AG04449 (cell line): ENCODE data around the gene SNTB2.
"Not testable (repeated sequence)": the region's sequence is repeated elsewhere in the genome, so short reads cannot be mapped to it uniquely, and the experiment has no call there.

Experiments
- CTCF ChIA-PET: fragments of 350-600 bp; formaldehyde crosslinking; extraction: SDS; loops from one replicate; lab custom pipeline; 2021; ENCODE audit warnings: antibody characterized with exemption; lab: Yijun Ruan, JAX
- POLR2A ChIA-PET: fragments of 400-600, 350-600 bp; formaldehyde crosslinking; extraction: SDS; loops from one replicate; lab custom pipeline; 2020; ENCODE audit warnings: antibody characterized with exemption, inconsistent platforms; lab: Yijun Ruan, JAX
- DNase-seq: peaks from one replicate; pipeline ENCODE4 v3.0.0-alpha.2; 2010; ENCODE audit warnings: low read depth, low spot score
- H3K4me3 ChIP-seq: 2 replicates; pipeline ENCODE4 v1.5.1; 2011; ENCODE audit warnings: low read depth, mild to moderate bottlenecking, control low read depth, low read length
- TF ChIP-seq, protein P1 (sequence below): IDR thresholded peaks from one replicate; pipeline ENCODE4 v1.5.1; 2011; ENCODE audit warnings: mild to moderate bottlenecking, moderate library complexity, low read length, control low read depth, inconsistent platforms; ENCODE audit not compliant: insufficient read depth; ENCODE audit errors: missing control alignments

The SNTB2 gene

DNA sequence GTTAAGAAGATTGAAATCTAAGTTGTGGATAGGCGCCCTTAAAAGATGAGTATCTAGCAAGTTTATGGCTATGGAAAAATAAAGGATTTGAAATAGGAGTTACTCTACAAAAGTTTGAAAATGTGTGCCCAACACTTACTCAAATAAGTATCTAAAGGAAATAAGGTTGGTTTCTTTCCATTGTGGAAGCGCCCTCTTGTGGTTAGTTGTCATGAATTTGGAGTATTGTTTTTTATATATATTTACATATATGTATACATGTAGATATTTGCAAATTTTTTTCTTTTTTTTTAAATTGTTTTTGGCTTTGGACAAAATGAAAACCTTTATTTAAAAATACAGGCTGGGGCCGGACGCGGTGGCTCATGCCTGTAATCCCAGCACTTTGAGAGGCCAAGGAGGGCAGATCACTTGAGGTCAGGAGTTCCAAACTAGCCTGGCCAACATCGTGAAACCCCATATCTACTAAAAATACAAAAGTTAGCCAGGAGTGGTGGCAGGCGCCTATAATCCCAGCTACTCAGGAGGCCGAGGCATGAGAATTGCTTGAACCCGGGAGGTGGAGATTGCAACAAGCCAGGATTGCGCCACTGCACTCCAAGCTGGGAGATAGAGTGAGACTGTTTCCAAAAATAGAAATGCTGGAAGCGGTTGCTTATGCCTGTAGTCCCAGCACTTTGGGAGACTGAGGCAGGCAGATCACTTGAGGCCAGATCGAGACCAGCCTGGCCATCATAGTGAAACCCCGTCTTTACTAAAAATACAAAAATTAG lies 100.2 kb downstream of the SNTB2 start:
- TF ChIP-seq, protein P1, sequence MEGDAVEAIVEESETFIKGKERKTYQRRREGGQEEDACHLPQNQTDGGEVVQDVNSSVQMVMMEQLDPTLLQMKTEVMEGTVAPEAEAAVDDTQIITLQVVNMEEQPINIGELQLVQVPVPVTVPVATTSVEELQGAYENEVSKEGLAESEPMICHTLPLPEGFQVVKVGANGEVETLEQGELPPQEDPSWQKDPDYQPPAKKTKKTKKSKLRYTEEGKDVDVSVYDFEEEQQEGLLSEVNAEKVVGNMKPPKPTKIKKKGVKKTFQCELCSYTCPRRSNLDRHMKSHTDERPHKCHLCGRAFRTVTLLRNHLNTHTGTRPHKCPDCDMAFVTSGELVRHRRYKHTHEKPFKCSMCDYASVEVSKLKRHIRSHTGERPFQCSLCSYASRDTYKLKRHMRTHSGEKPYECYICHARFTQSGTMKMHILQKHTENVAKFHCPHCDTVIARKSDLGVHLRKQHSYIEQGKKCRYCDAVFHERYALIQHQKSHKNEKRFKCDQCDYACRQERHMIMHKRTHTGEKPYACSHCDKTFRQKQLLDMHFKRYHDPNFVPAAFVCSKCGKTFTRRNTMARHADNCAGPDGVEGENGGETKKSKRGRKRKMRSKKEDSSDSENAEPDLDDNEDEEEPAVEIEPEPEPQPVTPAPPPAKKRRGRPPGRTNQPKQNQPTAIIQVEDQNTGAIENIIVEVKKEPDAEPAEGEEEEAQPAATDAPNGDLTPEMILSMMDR: peak; percentile 13
- no peak for DNase-seq
- no peak overlapping the region for H3K4me3 ChIP-seq
- ChIA-PET POLR2A (no interaction called here), CTCF (interaction anchor here (0.6 to 8.2 kb wide), 26 partner anchors 9 to 385 kb away, joined by 3 to 201 read pairs (median 4); partner anchors contain the start of genes CHTF8, SNTB2 and UTP4)

DNA sequence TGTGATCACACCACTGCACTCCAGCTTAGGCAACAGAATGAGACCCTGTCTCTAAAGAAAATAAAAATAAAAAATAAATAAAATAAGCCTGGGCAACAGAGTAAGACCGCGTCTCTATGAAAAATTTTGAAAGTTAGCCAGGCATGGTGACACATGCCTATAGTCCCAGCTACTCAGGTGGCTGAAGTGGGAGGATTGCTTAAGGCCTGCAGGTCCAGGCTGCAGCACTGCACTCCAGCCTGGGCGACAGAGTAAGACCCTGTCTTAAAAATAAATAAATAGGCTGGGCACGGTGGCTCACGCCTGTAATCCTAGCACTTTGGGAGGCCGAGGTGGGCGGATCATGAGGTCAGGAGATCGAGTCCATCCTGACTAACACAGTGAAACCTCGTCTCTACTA lies 104.7 kb downstream of the SNTB2 start:
- H3K4me3 ChIP-seq, POLR2A ChIA-PET, DNase-seq: not testable (repeated sequence)
- CTCF ChIA-PET: interaction anchor here (0.7 to 1.5 kb wide), 4 partner anchors 19 to 139 kb away, joined by 3 to 5 read pairs (median 3); partner anchors contain the start of gene SNTB2

DNA sequence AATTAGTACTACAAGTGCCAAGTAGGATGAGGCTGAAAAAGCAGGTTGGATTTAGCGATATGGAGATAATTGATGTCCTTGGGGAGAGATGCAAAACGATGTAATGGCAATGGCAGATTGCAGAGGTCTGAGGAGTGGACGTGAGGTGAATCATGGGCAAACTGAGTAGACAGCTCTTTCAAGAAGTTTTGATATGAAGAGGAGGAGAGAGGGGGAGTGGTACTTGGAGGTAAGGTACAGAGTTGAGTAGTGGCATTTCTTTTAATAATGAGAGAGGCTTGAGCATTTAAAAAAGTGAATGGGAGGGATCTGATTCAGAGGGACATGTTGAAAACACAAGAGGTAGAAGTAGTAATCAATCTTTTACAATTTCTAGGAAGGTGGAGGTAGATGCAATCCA lies 106.4 kb downstream of the SNTB2 start:
- TF ChIP-seq, protein P1: no peak
- H3K4me3 ChIP-seq: no peak overlapping the region
- no peak for DNase-seq
- CTCF ChIA-PET: interaction anchor here (1.1 kb wide), 1 partner anchor 143 kb away, joined by 7 read pairs; no protein-coding TSS in a partner anchor
- POLR2A ChIA-PET: no interaction called here

DNA sequence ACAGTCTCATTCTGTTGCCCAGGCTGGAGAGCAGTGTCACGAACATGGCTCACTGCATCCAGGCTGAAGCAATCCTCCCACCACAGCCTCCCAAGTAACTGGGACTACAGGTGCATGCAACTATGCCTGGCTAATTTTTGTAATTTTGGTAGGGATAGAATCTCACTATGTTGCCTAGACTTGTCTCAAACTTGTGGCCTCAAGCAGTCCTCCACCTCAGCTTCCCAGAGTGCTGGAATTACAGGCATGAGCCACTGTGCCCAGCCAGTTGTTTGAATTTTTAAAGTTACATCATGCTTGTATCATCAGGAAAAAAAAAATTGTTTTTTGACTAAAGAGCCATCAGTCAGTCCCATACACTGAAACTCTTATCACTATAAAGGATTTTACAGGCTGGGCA lies 107.1 kb downstream of the SNTB2 start:
- POLR2A ChIA-PET: no interaction called here
- CTCF ChIA-PET: interaction anchor here (2.4 kb wide), 1 partner anchor 144 kb away, joined by 8 read pairs; no protein-coding TSS in a partner anchor
- TF ChIP-seq, protein P1: no peak
- no peak for DNase-seq
- no peak overlapping the region for H3K4me3 ChIP-seq

DNA sequence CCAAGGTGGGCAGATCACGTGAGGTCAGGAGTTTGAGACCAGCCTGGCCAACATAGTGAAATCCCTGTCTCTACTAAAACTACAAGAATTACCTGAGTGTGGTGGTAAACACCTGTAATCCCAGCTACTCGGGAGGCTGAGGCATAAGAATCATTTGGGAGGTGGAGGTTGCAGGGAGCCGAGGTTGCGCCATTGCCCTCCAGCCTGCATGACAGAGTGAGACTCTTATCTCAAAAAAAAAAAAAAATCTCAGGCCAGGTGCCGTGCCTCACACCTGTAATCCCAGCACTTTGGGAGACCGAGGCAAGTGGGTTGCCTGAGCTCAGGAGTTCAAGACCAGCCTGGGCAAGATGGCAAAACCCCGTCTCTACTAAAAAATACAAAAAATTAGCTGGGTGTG lies 109.8 kb downstream of the SNTB2 start:
- CTCF ChIA-PET: interaction anchor here (2.4 kb wide), 1 partner anchor 147 kb away, joined by 8 read pairs; no protein-coding TSS in a partner anchor

DNA sequence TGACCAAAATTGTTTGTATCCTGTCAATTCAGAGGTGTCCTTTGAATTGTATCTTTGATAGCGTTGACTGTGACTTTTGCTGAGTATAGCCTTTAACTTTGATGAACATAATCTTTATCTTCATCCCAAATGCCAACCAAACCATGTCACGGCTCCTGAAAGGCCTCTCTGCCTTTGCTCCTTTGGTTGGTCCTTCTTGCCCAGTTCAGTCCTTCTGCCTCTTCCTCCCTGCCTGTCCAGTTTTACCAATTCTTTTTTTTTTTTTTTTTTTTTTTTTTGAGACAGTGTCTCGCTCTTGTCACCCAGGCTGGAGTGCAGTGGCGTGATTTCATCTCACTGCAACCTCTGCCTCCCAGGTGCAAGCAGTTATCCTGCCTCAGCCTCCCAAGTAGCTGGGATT lies 111.3 kb downstream of the SNTB2 start:
- CTCF ChIA-PET: interaction anchor here (0.8 kb wide), 1 partner anchor 12 kb away, joined by 3 read pairs; no protein-coding TSS in a partner anchor
- no peak overlapping the region for H3K4me3 ChIP-seq
- no peak for DNase-seq
- POLR2A ChIA-PET: no interaction called here
- TF ChIP-seq, protein P1: no peak

More for the DNA sequence above, 109.8 kb downstream of the SNTB2 start:
- DNase-seq, POLR2A ChIA-PET, H3K4me3 ChIP-seq: not testable (repeated sequence)

DNA sequence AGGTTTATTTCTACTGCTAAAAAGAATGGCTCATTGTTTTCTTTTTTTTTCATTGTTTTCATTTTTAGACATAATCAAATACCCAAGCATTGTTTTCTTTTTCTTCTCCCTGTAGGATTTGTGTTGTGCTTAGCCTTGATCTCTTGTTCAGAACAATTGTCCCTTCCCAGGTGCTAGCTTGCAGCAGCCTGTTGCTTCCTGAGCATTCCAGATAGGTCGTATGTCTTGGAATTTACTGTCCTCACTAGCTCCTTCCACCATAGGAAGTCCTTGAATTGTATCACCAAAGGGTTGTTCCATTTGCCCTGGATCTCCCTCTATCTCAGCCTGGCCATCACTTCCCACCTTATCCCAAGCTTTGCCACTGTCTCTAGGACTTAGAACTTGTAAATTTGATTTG lies 114.2 kb downstream of the SNTB2 start:
- no peak overlapping the region for H3K4me3 ChIP-seq
- no peak for DNase-seq
- TF ChIP-seq, protein P1: no peak
- ChIA-PET CTCF (interaction anchor here (0.7 to 2.8 kb wide), 5 partner anchors 9 to 151 kb away, joined by 3 to 12 read pairs (median 10); no protein-coding TSS in a partner anchor), POLR2A (no interaction called here)
